Right lobe of liver (tissue), 6 donors: ENCODE measurements around the gene CLIC6. TPM values are rescaled to one million over a fixed set of nuclear protein-coding genes. Genes with fewer than 3 reads are reported as not detected.

Source experiments
- ATAC-seq, 4 donors: fragments of 200-7000 bp; cut with Tn5 transposase; one replicate each; pipeline ENCODE4 v1.9.1; 2020; ENCODE audit warnings: mild to moderate bottlenecking in 4 of 4, moderate library complexity in 4 of 4
- DNase-seq, 3 donors: peaks; one replicate each; pipeline ENCODE4 v3.0.0-alpha.2; 2020
- H3K27ac ChIP-seq, 3 donors: fragments of 200-600 bp; one replicate each; pipeline ENCODE4 v1.8.0; 2022
- H3K27me3 ChIP-seq, 2 donors: fragments of 200-600 bp; one replicate each; pipeline ENCODE4 v1.8.0; 2022
- H3K36me3 ChIP-seq, 4 donors: fragments of 200-600 bp; sonication (generic) in 1 of 4; one replicate each; pipeline versions ENCODE4 v1.5.1 to v1.8.0; 2017 to 2022; ENCODE audit warnings: control low read depth in 1 of 4
- H3K4me1 ChIP-seq, 4 donors: fragments of 200-600 bp; sonication (generic) in 1 of 4; one replicate each; pipeline versions ENCODE4 v1.5.1 to v1.8.0; 2017 to 2022; ENCODE audit warnings: control low read depth in 1 of 4
- H3K4me3 ChIP-seq, 3 donors: fragments of 200-600 bp; one replicate each; pipeline ENCODE4 v1.8.0; 2022
- H3K9me3 ChIP-seq, 4 donors: fragments of 200-600 bp; sonication (generic) in 1 of 4; one replicate each; pipeline versions ENCODE4 v1.5.1 to v1.8.0; 2017 to 2022; ENCODE audit warnings: control low read depth in 1 of 4
- CTCF ChIP-seq, 4 donors: fragments of 200-600 bp in 3 of 4; fragments of 450-650 bp in 1 of 4; IDR thresholded peaks; one replicate each; pipeline versions ENCODE4 v1.5.1 to v1.8.0; 2016 to 2022; ENCODE audit warnings: antibody characterized with exemption in 4 of 4, mild to moderate bottlenecking in 2 of 4
- POLR2A ChIP-seq: fragments of 450-650 bp; IDR thresholded peaks from one replicate; pipeline ENCODE4 v1.6.1; 2017; ENCODE audit warnings: antibody characterized with exemption, mild to moderate bottlenecking
- WGBS: methylation state at CpG from one replicate; pipeline ENCODE4 v1.1.6; 2018; ENCODE audit warnings: low coverage, low lambda C conversion rate; ENCODE audit not compliant: insufficient coverage; ENCODE audit errors: missing lambda C conversion rate; 5-methylcytosine and 5-hydroxymethylcytosine counted together
- intact Hi-C, 2 donors: fragments of 100-400 bp; cut with DNase I; formaldehyde crosslinking; loops; one replicate each; pipeline versions ENCODE4 v1.11.2 to v1.14.1; 2022
- total RNA-seq, 6 experiments: library from RNA; depleted of rRNA in 2 of 6; stranded (reverse); fragments of >200 nt in 2 of 6; fragmentation: NEBNext Ultra II Directional in 3 of 6; extraction: Animal tissue kit (Norgen Biotek cat#: 25700) in 3 of 6; gene quantifications; one replicate each; pipeline versions ENCODE4 v1.1.0 to v1.2.4, GENCODE V29; 2016 to 2023
- donor health status: DM: no; HTN: yes; CAD: no.
- donor health status: DM: no; HTN: no; CAD: no.
- donor health status: DM: no; HTN: no; CAD: no.
- donor health status: DM: no; HTN: yes; CAD: no.
- donor health status: DM: no; HTN: yes; CAD: no.

The CLIC6 gene
- total RNA-seq, 6 experiments from 2014 or later, result 0.25 to 0.63 (median 0.43) TPM

DNA sequence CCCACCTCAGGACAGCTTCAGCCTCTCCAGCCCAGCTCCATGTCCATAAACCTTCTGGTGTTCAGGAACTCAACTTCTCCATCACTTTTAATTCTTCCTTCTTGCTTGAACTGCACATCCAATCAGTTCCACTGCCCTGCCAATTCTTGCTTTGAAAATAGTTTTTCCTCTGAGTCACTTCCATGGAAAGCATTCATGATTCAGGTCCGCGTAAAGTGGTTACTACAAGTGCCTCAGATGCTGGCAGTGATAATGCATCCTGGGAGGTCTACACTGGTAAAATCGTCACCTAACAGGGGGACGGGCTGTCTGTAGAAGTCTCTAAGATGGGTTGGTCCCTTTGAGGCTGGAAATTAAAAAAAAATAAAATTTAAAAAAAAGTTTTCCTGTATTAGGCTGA, 27.9 kb upstream of the CLIC6 start:
- Histone ChIP-seq H3K36me3 (no peaks in the 10 kb centered on the region), H3K4me1 (no peaks in the 10 kb centered on the region), H3K9me3 (no peaks in the 10 kb centered on the region), H3K4me3 (no peak overlapping the region), H3K27me3 (no peaks in the 10 kb centered on the region), H3K27ac (no peak overlapping the region)
- TF ChIP-seq POLR2A (no peak), CTCF (IDR thresholded peaks at IDR 0.05) (no peak)
- intact Hi-C loops, result no loop called here
- DNase-seq (no peak), ATAC-seq (no peak)
- WGBS, result 75% methylated on average over 4 of the region's 4 CpGs

DNA sequence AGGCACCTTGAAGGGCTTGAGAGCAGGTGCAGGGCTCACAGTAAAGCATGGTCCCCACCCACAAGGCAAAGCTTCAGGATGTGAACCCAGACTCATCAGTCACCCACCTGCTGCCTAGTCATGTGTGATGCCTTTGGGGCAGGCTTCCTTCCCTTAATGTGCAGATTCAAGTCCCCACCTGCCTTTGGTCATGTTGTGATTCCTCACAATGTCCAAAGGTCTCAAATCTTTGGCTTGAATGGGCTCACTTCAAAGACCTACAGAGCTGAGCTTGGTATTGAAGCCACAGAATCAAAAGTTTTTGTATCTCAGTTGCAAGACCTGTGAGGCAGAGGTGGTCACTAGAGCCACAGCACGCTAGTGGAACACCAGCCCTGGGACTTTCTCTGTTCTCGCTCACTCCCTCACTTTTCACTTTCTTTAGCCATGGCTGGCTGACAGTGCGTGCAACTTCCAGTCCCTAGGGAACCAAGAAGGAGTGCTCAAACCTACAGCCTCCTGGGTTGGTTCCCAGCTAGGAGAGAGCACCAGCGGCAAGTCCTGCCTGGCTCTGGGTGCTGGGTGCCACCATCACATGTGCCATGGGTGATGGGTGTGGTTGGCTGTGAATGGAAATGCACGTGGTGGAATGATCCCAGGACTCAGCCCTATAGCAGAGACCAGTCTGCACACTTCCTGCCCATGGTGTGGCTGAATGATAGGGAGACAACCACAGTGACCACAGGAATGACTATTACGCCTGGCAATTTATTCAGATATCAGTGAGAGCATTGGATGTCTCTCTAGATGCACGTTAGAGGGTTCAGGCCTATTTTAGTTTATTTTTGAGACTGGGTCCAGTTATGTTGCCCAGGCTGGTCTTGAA, 26.4 kb upstream of the CLIC6 start:
- Histone ChIP-seq H3K9me3 (no peaks in the 10 kb centered on the region), H3K27me3 (no peaks in the 10 kb centered on the region), H3K4me3 (no peak overlapping the region), H3K4me1 (no peaks in the 10 kb centered on the region), H3K27ac (no peak overlapping the region), H3K36me3 (no peaks in the 10 kb centered on the region)
- WGBS, result 74% methylated on average over 5 of the region's 7 CpGs
- intact Hi-C loops, result no loop called here
- no peak for ATAC-seq
- TF ChIP-seq POLR2A, result no peak
- TF ChIP-seq CTCF (IDR thresholded peaks at IDR 0.05), result no peak
- DNase-seq, result no peak

DNA sequence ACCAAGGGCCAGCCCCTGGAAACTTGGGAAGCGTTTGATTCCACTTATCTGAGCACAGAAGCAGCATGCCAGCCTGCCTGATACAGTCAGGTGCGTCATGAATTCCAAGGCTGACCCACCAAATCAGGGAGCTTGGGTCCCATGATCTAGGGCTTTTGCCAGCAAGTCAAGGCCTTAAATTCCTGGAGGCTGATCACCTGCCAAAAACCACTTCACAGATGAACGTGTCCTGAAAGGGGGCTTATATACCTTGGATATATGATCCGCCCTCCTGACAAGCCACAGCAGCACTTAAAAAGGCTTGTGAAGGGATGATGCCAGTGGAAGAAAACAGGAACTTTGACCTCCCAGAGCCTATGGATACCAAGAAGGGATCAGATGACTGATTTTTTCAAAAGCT, 24.0 kb upstream of the CLIC6 start:
- DNase-seq, result no peak
- no peak for ATAC-seq
- no peak overlapping the region for H3K4me3 ChIP-seq
- H3K4me1 ChIP-seq, result peaks cover 0 to 5% (median 0%) of the 10 kb centered on the region in 4 donors
- no peak for TF ChIP-seq CTCF (IDR thresholded peaks at IDR 0.05)
- no peak for TF ChIP-seq POLR2A
- no peak overlapping the region for H3K27ac ChIP-seq
- no peaks in the 10 kb centered on the region for H3K36me3 ChIP-seq
- WGBS, result 75% methylated on average over 2 of the region's 4 CpGs
- no peaks in the 10 kb centered on the region for H3K9me3 ChIP-seq
- no peaks in the 10 kb centered on the region for H3K27me3 ChIP-seq
- intact Hi-C loops, result no loop called here

DNA sequence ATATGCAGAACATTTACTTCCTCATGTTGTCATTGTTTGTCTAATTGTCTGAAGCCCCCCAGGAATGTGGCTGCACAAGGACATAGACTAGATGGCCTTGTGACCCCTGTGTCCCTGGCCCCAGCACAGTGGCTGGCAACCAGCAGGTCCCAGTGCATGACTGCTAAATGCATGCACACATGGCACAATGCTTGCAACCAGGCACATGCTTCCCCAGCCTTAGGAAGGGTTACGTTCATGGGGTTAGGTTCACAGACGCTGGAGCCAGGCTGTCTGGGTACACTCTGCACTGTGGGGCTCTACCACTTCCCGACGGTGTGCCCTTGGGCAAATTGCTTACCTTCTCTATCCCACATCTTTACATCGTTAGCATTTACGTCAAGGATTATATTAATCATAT, 21.2 kb upstream of the CLIC6 start:
- Histone ChIP-seq H3K4me1 (peaks cover 0 to 5% (median 0%) of the 10 kb centered on the region in 4 donors), H3K4me3 (no peak overlapping the region), H3K27me3 (no peaks in the 10 kb centered on the region), H3K9me3 (no peaks in the 10 kb centered on the region), H3K27ac (no peak overlapping the region), H3K36me3 (no peaks in the 10 kb centered on the region)
- DNase-seq (no peak), ATAC-seq (no peak)
- intact Hi-C loops, result no loop called here
- TF ChIP-seq CTCF (IDR thresholded peaks at IDR 0.05) (no peak), POLR2A (no peak)
- WGBS, result 39% methylated on average over 5 of the region's 6 CpGs
